ENCODE measurements around the gene MUS81.

Gene MUS81

DNA sequence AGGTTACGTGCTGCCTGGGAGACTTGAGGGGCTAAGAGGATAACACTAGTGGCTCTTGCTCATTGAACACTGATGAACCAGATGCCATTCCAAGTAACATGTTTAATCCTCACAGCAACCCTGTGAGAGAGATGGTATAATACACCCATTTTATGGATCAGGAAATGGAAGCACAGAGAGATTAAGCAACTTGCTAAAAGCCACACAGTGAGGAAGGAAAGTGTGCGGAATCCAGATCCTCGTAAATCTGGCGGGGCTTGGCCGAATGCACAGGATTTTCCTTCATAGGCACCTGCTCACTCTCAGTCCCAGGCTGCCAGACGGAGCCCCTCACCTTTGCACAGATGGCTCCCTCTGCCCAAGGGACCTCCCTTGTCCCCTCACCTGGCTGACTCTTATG lies 47.6 kb downstream of the MUS81 start:
- DNase-seq (ENCODE audit: low read depth), result no peak
- TF ChIP-seq, protein P1, sequence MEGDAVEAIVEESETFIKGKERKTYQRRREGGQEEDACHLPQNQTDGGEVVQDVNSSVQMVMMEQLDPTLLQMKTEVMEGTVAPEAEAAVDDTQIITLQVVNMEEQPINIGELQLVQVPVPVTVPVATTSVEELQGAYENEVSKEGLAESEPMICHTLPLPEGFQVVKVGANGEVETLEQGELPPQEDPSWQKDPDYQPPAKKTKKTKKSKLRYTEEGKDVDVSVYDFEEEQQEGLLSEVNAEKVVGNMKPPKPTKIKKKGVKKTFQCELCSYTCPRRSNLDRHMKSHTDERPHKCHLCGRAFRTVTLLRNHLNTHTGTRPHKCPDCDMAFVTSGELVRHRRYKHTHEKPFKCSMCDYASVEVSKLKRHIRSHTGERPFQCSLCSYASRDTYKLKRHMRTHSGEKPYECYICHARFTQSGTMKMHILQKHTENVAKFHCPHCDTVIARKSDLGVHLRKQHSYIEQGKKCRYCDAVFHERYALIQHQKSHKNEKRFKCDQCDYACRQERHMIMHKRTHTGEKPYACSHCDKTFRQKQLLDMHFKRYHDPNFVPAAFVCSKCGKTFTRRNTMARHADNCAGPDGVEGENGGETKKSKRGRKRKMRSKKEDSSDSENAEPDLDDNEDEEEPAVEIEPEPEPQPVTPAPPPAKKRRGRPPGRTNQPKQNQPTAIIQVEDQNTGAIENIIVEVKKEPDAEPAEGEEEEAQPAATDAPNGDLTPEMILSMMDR (conservative IDR thresholded peaks at IDR 0.05; ENCODE audit: low read length), result no peak

DNA sequence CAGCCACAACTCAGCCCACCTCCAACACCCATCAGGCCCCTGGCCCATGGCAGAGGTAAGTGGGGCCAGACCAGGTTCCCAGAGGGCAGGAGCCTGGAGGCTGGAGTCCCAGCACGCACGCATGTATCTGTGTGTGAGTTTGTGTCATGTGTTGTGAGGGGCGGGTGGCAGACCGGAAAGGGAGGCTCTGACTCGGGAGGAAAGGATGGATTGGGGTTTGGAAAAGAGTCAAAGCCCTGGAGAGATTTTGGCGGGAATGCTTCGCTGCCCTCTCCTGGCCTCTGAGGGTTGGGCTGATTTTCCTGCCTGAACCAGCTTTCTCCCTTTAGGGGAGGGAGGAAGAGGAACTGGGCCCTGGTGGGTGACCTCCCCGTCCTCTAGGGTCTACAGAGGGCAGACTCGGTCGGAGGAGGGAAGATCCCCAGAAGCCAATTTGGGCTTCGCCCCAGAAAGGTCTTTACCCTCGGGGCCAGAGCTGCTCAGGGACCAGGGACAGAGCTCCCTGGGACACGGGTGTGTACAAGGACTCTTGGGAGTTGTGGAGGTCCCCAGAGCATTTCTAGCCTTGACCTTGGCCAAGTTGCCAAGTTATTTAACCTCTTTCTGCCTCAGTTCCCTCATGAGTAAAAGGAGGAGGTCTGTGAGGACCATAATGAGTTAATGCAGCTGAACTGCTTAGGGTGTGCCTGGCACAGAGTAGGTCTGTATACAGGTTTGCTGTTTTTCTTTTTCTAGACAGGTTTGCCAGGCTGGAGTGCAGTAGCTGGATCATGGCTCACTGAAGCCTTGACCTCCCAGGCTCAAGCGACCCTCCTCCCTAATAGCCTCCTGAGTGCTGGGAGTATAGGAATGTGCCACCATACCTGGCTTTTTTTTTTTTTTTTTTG lies 51.7 kb downstream of the MUS81 start:
- DNase-seq (ENCODE audit: low read depth), result peak; percentile 89
- TF ChIP-seq, protein P1 (conservative IDR thresholded peaks at IDR 0.05; ENCODE audit: low read length), result peak; percentile 54
- H3K4me3 ChIP-seq (ENCODE audit: low read length), result no peak overlapping the region

More for the DNA sequence above, 47.6 kb downstream of the MUS81 start:
- no peak overlapping the region for H3K4me3 ChIP-seq (ENCODE audit: low read length)

DNA sequence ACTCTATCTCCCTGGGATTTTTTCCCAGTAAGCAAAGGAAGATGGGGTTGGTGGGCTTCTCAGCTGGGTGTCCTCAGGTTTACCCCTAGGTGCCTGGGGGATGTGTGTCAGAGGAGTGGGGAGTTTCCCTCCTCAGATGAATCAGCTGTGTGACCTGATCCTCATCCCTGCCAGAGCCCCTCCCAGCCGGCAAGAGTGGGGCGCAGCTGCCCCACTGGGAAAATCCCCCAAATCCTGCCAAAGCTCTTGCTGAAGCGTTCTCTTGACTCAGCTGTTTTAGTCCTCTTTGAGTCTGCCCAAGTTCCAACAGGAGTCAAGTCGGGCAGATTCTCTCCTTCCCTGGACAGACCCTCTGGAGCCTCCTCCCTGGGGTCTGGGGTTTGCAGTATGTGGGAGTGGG lies 52.6 kb downstream of the MUS81 start:
- TF ChIP-seq, protein P1 (conservative IDR thresholded peaks at IDR 0.05; ENCODE audit: low read length), result no peak

DNA sequence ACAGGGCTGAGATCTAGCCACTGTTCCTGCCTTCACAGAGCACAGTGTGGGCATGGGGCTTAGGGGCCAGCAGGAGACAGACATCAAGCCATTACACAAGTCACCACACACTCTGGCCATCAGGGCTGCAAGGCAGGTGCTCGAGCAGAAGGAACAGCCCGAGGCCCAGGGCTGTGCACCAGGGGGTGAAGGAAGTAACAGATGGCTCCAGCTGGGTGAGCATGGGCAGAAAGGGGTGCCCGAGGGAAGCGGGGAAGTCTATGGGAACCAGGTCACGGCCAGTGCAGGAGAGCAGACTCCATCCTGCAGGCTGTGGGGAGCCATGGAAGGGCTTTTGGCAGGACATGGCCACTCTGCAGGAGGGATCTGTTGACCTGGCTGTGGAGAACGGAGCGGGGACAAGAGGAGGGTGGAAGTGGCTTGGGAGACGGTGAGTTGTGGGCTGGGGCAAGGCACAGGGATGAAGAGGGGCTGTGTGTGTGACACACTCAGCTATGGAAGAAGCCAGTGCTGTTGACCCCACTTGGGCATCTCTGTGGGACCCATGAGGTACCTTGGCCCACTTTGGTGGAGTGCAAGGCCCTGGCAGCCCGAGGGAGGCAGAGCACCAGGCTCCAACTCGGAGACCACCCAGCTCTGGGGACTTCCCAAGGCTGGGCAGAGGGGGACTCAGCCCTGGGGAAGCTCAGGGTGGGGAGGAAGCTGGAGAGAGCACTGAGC lies 55.0 kb downstream of the MUS81 start:
- TF ChIP-seq, protein P1 (conservative IDR thresholded peaks at IDR 0.05; ENCODE audit: low read length), result no peak
- no peak for DNase-seq (ENCODE audit: low read depth)
- peak overlapping the region; percentile 36 for H3K4me3 ChIP-seq (ENCODE audit: low read length)

More for the DNA sequence above, 52.6 kb downstream of the MUS81 start:
- peak; percentile 68 for DNase-seq (ENCODE audit: low read depth)
- no peak overlapping the region for H3K4me3 ChIP-seq (ENCODE audit: low read length)

DNA sequence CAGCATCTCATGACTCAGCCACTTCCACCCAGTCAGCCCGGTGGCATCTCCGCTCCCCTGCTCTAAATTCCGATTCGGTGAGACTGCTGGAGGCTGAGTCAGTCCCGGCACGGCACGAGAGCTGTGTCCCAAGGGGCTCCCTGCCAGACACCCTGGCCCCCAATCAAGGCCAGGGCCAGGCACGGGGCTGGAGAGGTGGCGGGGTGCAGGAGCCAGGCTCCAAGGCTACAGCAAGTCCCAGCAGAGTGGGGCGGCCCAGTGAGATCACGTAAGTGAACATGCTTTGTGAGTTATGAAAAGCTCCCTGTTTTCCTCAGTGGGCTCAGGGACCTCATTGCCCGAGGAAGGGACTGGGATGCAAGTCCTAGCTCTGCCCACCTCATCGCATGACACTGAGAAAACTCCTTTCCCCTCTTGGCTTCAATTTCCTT lies 55.6 kb downstream of the MUS81 start:
- TF ChIP-seq, protein P1 (conservative IDR thresholded peaks at IDR 0.05; ENCODE audit: low read length), result no peak
- H3K4me3 ChIP-seq (ENCODE audit: low read length), result peak overlapping the region; percentile 93
- DNase-seq (ENCODE audit: low read depth), result peak; percentile 98

Measured in AG10803 (cell line).